Brain microvascular endothelial cell (primary cell): ENCODE measurements around the gene COX7A1.
"Not testable (repeated sequence)": the region's sequence is repeated elsewhere in the genome, so short reads cannot be mapped to it uniquely, and the experiment has no call there.

ENCODE experiments used
- DNase-seq: peaks from one replicate; pipeline ENCODE4 v3.0.0-alpha.2; 2020
- H3K27ac ChIP-seq: fragments of 250-450 bp; sonication (Bioruptor Pico); 2 replicates; pipeline ENCODE4 v1.5.1; 2020; ENCODE audit warnings: mild to moderate bottlenecking, moderate library complexity
- H3K27me3 ChIP-seq: fragments of 250-450 bp; sonication (Bioruptor Pico); replicated peaks from 2 replicates; pipeline ENCODE4 v1.5.1; 2020; ENCODE audit warnings: mild to moderate bottlenecking
- H3K36me3 ChIP-seq: fragments of 250-450 bp; sonication (Bioruptor Pico); replicated peaks from 2 replicates; pipeline ENCODE4 v1.5.1; 2020; ENCODE audit warnings: mild to moderate bottlenecking
- H3K4me3 ChIP-seq: 2 replicates; pipeline ENCODE4 v1.5.1; 2011; ENCODE audit warnings: low read depth, mild to moderate bottlenecking, control low read depth, low read length, moderate library complexity
- CTCF ChIP-seq: IDR thresholded peaks from 2 replicates; pipeline ENCODE4 v1.5.1; 2011; ENCODE audit warnings: low read depth, mild to moderate bottlenecking, moderate library complexity, low read length, control low read depth, inconsistent platforms; ENCODE audit errors: missing control alignments
- in situ Hi-C: cut with HindIII; loops from 2 replicates; pipeline ENCODE4 v1.10.0; 2017; ENCODE audit warnings: low sequenced_read_pairs, low pct_ligation_motif_present

The COX7A1 gene

GRCh38 chr19:36152352-36153091 lies at the start of gene COX7A1:
Gene COX7A1, minus strand, starts transcription at chr19:36152447. Its CDS starts 40 bp downstream, at chr19:36152407.
- H3K27ac ChIP-seq: peak within 1 kb of the TSS; percentile 16
- peaks cover 35% of the 10 kb centered on the region for H3K36me3 ChIP-seq
- TF ChIP-seq CTCF: no peak
- peak within 1 kb of the TSS; percentile 47 for H3K4me3 ChIP-seq
- peak; percentile 38 for DNase-seq
- no peaks in the 10 kb centered on the region for H3K27me3 ChIP-seq
- in situ Hi-C loops: no loop called here

GRCh38 chr19:36201684-36202083 lies 49.4 kb upstream of the COX7A1 start:
- in situ Hi-C loops: no loop called here
- TF ChIP-seq CTCF: no peak
- no peak for DNase-seq
- Histone ChIP-seq H3K4me3 (no peak overlapping the region), H3K27me3 (no peaks in the 10 kb centered on the region), H3K36me3 (no peaks in the 10 kb centered on the region), H3K27ac (no peak overlapping the region)

GRCh38 chr19:36198119-36198518 lies 45.9 kb upstream of the COX7A1 start:
- no peak for DNase-seq
- no peak for TF ChIP-seq CTCF
- Histone ChIP-seq H3K4me3 (no peak overlapping the region), H3K36me3 (peaks cover 9% of the 10 kb centered on the region), H3K27ac (no peak overlapping the region), H3K27me3 (no peaks in the 10 kb centered on the region)
- in situ Hi-C loops: no loop called here

GRCh38 chr19:36196249-36196648 lies 44.0 kb upstream of the COX7A1 start:
- no peak overlapping the region for H3K4me3 ChIP-seq
- H3K36me3 ChIP-seq: peaks cover 9% of the 10 kb centered on the region
- no peaks in the 10 kb centered on the region for H3K27me3 ChIP-seq
- in situ Hi-C loops: no loop called here
- no peak for DNase-seq
- no peak for TF ChIP-seq CTCF
- no peak overlapping the region for H3K27ac ChIP-seq

GRCh38 chr19:36186722-36187121 lies 34.5 kb upstream of the COX7A1 start:
- H3K27me3 ChIP-seq, H3K4me3 ChIP-seq, H3K27ac ChIP-seq, in situ Hi-C loops, DNase-seq, H3K36me3 ChIP-seq: not testable (repeated sequence)

- H3K4me3 ChIP-seq: no peak overlapping the region
- DNase-seq: peak; percentile 83
- H3K36me3 ChIP-seq: no peaks in the 10 kb centered on the region
- peak overlapping the region; percentile 82 for H3K27ac ChIP-seq
- no peak for TF ChIP-seq CTCF
- in situ Hi-C loops: no loop called here
- H3K27me3 ChIP-seq: no peaks in the 10 kb centered on the region
These were observed 31.0 kb upstream of the COX7A1 start for GRCh38 chr19:36183245-36183628.
